ENCODE results near the gene PTPRS.
A peak's percentile ranks its signal among the peaks of the same experiment; 100 is the strongest.

Gene PTPRS

GRCh38 chr19:5305163-5305562 is 35.4 kb downstream of the PTPRS start:
- no peak for DNase-seq

- DNase-seq, result no peak
These were observed 36.1 kb downstream of the PTPRS start for GRCh38 chr19:5304486-5304885.

- no peak for DNase-seq
These were observed 37.4 kb downstream of the PTPRS start for GRCh38 chr19:5303208-5303607.

- DNase-seq, result no peak
These were observed 38.2 kb downstream of the PTPRS start for GRCh38 chr19:5302396-5302795.

GRCh38 chr19:5299137-5299536 is 41.5 kb downstream of the PTPRS start:
- DNase-seq, result no peak

- DNase-seq, result no peak
These were observed 42.1 kb downstream of the PTPRS start for GRCh38 chr19:5298471-5298901.

GRCh38 chr19:5297272-5297669 is 43.3 kb downstream of the PTPRS start:
- no peak for DNase-seq

GRCh38 chr19:5296457-5297271 is 43.9 kb downstream of the PTPRS start:
- DNase-seq, result no peak

- DNase-seq, result no peak
These were observed 44.6 kb downstream of the PTPRS start for GRCh38 chr19:5296021-5296420.

GRCh38 chr19:5294403-5295160 is 46.0 kb downstream of the PTPRS start:
- DNase-seq, result no peak

- no peak for DNase-seq
These were observed 46.8 kb downstream of the PTPRS start for GRCh38 chr19:5293612-5294378.

GRCh38 chr19:5292822-5293611 is 47.6 kb downstream of the PTPRS start:
- DNase-seq, result peak; percentile 55

- DNase-seq, result peak; percentile 28
These were observed 48.2 kb downstream of the PTPRS start for GRCh38 chr19:5292453-5292821.

- no peak for DNase-seq
These were observed 48.9 kb downstream of the PTPRS start for GRCh38 chr19:5291588-5292193.

Measured in stimulated activated CD4-positive, alpha-beta T cell treated with anti-CD3 and anti-CD28 coated beads, Interleukin-12 subunit alpha, Interleukin-12 subunit beta, amount 100 ng/mL, for 4 hours (primary cell).